Measurements from ENCODE around the gene PPM1D. TPM values are rescaled to one million over a fixed set of nuclear protein-coding genes. Genes with fewer than 3 reads are reported as not detected.
A peak's percentile ranks its signal among the peaks of the same experiment; 100 is the strongest.

The PPM1D gene
- total and polyA plus RNA-seq, 5 donors, result 3.3 to 10.0 (median 8.6) TPM

- no peak overlapping the region for H3K4me3 ChIP-seq (ENCODE audit: low read length)
- intact Hi-C loops (cut with DNase I), result no loop called here
- DNase-seq, result no peak
- H3K9me3 ChIP-seq (ENCODE audit: control insufficient read depth, low read length), result no peaks in the 10 kb centered on the region
- no peaks in the 10 kb centered on the region for H3K27me3 ChIP-seq (ENCODE audit: control insufficient read depth, insufficient read depth)
- H3K27ac ChIP-seq (ENCODE audit: low read length), result no peak overlapping the region
- no peak for ATAC-seq
- no peaks in the 10 kb centered on the region for H3K4me1 ChIP-seq (ENCODE audit: control insufficient read depth, insufficient read depth, low read length)
Measured at GRCh38 chr17:60695960-60696359, 96.0 kb downstream of the PPM1D start.

GRCh38 chr17:60699090-60699489 is 99.1 kb downstream of the PPM1D start:
- DNase-seq (no peak), ATAC-seq (no peak)
- 98% methylated on average over 3 of the region's 3 CpGs for WGBS
- Histone ChIP-seq H3K4me1 (ENCODE audit: control insufficient read depth, insufficient read depth, low read length) (no peaks in the 10 kb centered on the region), H3K27ac (ENCODE audit: low read length) (no peak overlapping the region), H3K9me3 (ENCODE audit: control insufficient read depth, low read length) (no peaks in the 10 kb centered on the region), H3K27me3 (ENCODE audit: control insufficient read depth, insufficient read depth) (no peaks in the 10 kb centered on the region), H3K4me3 (ENCODE audit: low read length) (no peak overlapping the region)
- intact Hi-C loops (cut with DNase I), result no loop called here

GRCh38 chr17:60704170-60704569 is 104.2 kb downstream of the PPM1D start:
- no peaks in the 10 kb centered on the region for H3K4me1 ChIP-seq (ENCODE audit: control insufficient read depth, insufficient read depth, low read length)
- ATAC-seq (peak in 1 of 2 donors; percentile 50), DNase-seq (no peak)
- H3K4me3 ChIP-seq (ENCODE audit: low read length), result no peak overlapping the region
- no peaks in the 10 kb centered on the region for H3K27me3 ChIP-seq (ENCODE audit: control insufficient read depth, insufficient read depth)
- H3K27ac ChIP-seq (ENCODE audit: low read length), result no peak overlapping the region
- 36% methylated on average over 3 of the region's 3 CpGs for WGBS
- H3K9me3 ChIP-seq (ENCODE audit: control insufficient read depth, low read length), result no peaks in the 10 kb centered on the region
- intact Hi-C loops (cut with DNase I), result no loop called here

GRCh38 chr17:60712675-60713074 is 112.7 kb downstream of the PPM1D start:
- ATAC-seq, result no peak
- 92% methylated on average over 2 of the region's 2 CpGs for WGBS
- Histone ChIP-seq H3K9me3 (ENCODE audit: control insufficient read depth, low read length) (no peaks in the 10 kb centered on the region), H3K27me3 (ENCODE audit: control insufficient read depth, insufficient read depth) (no peaks in the 10 kb centered on the region), H3K27ac (ENCODE audit: low read length) (no peak overlapping the region), H3K4me1 (ENCODE audit: control insufficient read depth, insufficient read depth, low read length) (no peaks in the 10 kb centered on the region), H3K4me3 (ENCODE audit: low read length) (no peak overlapping the region)
- intact Hi-C loops (cut with DNase I), result no loop called here
- DNase-seq, result no peak

- no peaks in the 10 kb centered on the region for H3K9me3 ChIP-seq (ENCODE audit: control insufficient read depth, low read length)
- DNase-seq (no peak), ATAC-seq (no peak)
- H3K4me3 ChIP-seq (ENCODE audit: low read length), result no peak overlapping the region
- WGBS, result 95% methylated on average over 2 of the region's 2 CpGs
- H3K27me3 ChIP-seq (ENCODE audit: control insufficient read depth, insufficient read depth), result no peaks in the 10 kb centered on the region
- intact Hi-C loops (cut with DNase I), result no loop called here
- no peak overlapping the region for H3K27ac ChIP-seq (ENCODE audit: low read length)
- H3K4me1 ChIP-seq (ENCODE audit: control insufficient read depth, insufficient read depth, low read length), result no peaks in the 10 kb centered on the region
Measured at GRCh38 chr17:60713608-60714007, 113.6 kb downstream of the PPM1D start.

Other genes starting within 250 kb of the PPM1D start
- gene USP32, start 208.1 kb upstream of the PPM1D start, total RNA-seq, result 10 to 100 TPM; 32.6 to 43.2 (median 36.9) TPM
- 13.3 TPM for gene USP32, start 208.1 kb upstream of the PPM1D start, polyA plus RNA-seq
- not detected for gene CHCT1, start 177.7 kb upstream of the PPM1D start, total RNA-seq
- gene CHCT1, start 177.7 kb upstream of the PPM1D start, polyA plus RNA-seq, result not detected
- gene APPBP2, start 74.0 kb upstream of the PPM1D start, total RNA-seq, result 10 to 100 TPM; 21.8 to 28.2 (median 25.4) TPM
- 5.3 TPM for gene APPBP2, start 74.0 kb upstream of the PPM1D start, polyA plus RNA-seq
- gene BCAS3, start 77.7 kb downstream of the PPM1D start, total RNA-seq, result 10 to 100 TPM; 19.0 to 19.6 (median 19.3) TPM
- gene BCAS3, start 77.7 kb downstream of the PPM1D start, polyA plus RNA-seq, result 6.6 TPM